ENCODE results near the gene RNF4. TPM values are rescaled to one million over a fixed set of nuclear protein-coding genes. Genes with fewer than 3 reads are reported as not detected.
"Not testable (repeated sequence)": the region's sequence is repeated elsewhere in the genome, so short reads cannot be mapped to it uniquely, and the experiment has no call there.

Gene RNF4
- total RNA-seq, 2 donors from 2014 or later = 112 to 136 TPM

- Mint-ChIP-seq H3K9me3 (no peaks in the 10 kb centered on the region), H3K27ac (peak overlapping the region; percentile 77 to 86), H3K27me3 (no peaks in the 10 kb centered on the region), H3K4me3 (peak overlapping the region; percentile 85), H3K4me1 (ENCODE audit: low read depth in 2 of 2) (peaks cover 12% of the 10 kb centered on the region in 2 donors), H3K36me3 (no peaks in the 10 kb centered on the region)
- no peak for ATAC-seq
- DNase-seq (ENCODE audit: low spot score) = no peak
Observed at GRCh38 chr4:2534904-2535375, 66.0 kb downstream of the RNF4 start.

- Mint-ChIP-seq H3K27ac (peak overlapping the region; percentile 77 to 86), H3K4me1 (ENCODE audit: low read depth in 2 of 2) (peaks cover 12% of the 10 kb centered on the region in 2 donors), H3K9me3 (no peaks in the 10 kb centered on the region), H3K27me3 (no peaks in the 10 kb centered on the region), H3K4me3 (peak overlapping the region; percentile 85), H3K36me3 (no peaks in the 10 kb centered on the region)
- DNase-seq (ENCODE audit: low spot score) (peak; percentile 72), ATAC-seq (peak in 1 of 2 donors; percentile 55)
Observed at GRCh38 chr4:2535376-2536192, 66.7 kb downstream of the RNF4 start.

- peak within 1 kb of the TSS; percentile 77 to 86 for H3K27ac Mint-ChIP-seq
- H3K36me3 Mint-ChIP-seq = no peaks in the 10 kb centered on the region
- peak within 1 kb of the TSS; percentile 88 for H3K4me3 Mint-ChIP-seq
- H3K27me3 Mint-ChIP-seq = no peaks in the 10 kb centered on the region
- H3K4me1 Mint-ChIP-seq (ENCODE audit: low read depth in 2 of 2) = peaks cover 12% of the 10 kb centered on the region in 2 donors
- ATAC-seq (peak; percentile 96 to 97), DNase-seq (ENCODE audit: low spot score) (peak; percentile 100)
- no peaks in the 10 kb centered on the region for H3K9me3 Mint-ChIP-seq
Observed at GRCh38 chr4:2536193-2537010, 67.5 kb downstream of the RNF4 start, which contains the start of gene FAM193A. TSS of gene FAM193A (plus strand) at chr4:2536647. CDS start at chr4:2536916, 269 bp downstream.

- Mint-ChIP-seq H3K36me3 (no peaks in the 10 kb centered on the region), H3K9me3 (no peaks in the 10 kb centered on the region), H3K27ac (peak overlapping the region; percentile 75 to 85), H3K27me3 (no peaks in the 10 kb centered on the region), H3K4me3 (peak overlapping the region; percentile 88), H3K4me1 (ENCODE audit: low read depth in 2 of 2) (peaks cover 12% of the 10 kb centered on the region in 2 donors)
- DNase-seq (ENCODE audit: low spot score) (peak; percentile 70), ATAC-seq (peak; percentile 32 to 34)
Observed at GRCh38 chr4:2537011-2537830, 68.3 kb downstream of the RNF4 start.

- H3K4me3 Mint-ChIP-seq; DNase-seq (ENCODE audit: low spot score); H3K9me3 Mint-ChIP-seq; H3K36me3 Mint-ChIP-seq; H3K27ac Mint-ChIP-seq; ATAC-seq; H3K27me3 Mint-ChIP-seq: not testable (repeated sequence)
- H3K4me1 Mint-ChIP-seq (ENCODE audit: low read depth in 2 of 2) = peaks cover 5 to 16% of the 10 kb centered on the region in 2 donors
Observed at GRCh38 chr4:2543580-2544191, 74.8 kb downstream of the RNF4 start.

GRCh38 chr4:2545321-2546013, 76.6 kb downstream of the RNF4 start:
- no peak for ATAC-seq
- Mint-ChIP-seq H3K27me3 (no peaks in the 10 kb centered on the region), H3K4me3 (no peak overlapping the region), H3K36me3 (no peaks in the 10 kb centered on the region), H3K27ac (no peak overlapping the region), H3K9me3 (no peaks in the 10 kb centered on the region), H3K4me1 (ENCODE audit: low read depth in 2 of 2) (peaks cover 5 to 13% of the 10 kb centered on the region in 2 donors)
- DNase-seq (ENCODE audit: low spot score) = no peak

- ATAC-seq = no peak
- Mint-ChIP-seq H3K4me3 (no peak overlapping the region), H3K9me3 (no peaks in the 10 kb centered on the region), H3K36me3 (no peaks in the 10 kb centered on the region), H3K27me3 (no peaks in the 10 kb centered on the region), H3K27ac (no peak overlapping the region), H3K4me1 (ENCODE audit: low read depth in 2 of 2) (peaks cover 10 to 13% of the 10 kb centered on the region in 2 donors)
- no peak for DNase-seq (ENCODE audit: low spot score)
Observed at GRCh38 chr4:2546286-2546823, 77.4 kb downstream of the RNF4 start.

- not testable (repeated sequence) for H3K9me3 Mint-ChIP-seq; ATAC-seq; H3K27ac Mint-ChIP-seq; DNase-seq (ENCODE audit: low spot score); H3K4me3 Mint-ChIP-seq; H3K36me3 Mint-ChIP-seq; H3K27me3 Mint-ChIP-seq
- H3K4me1 Mint-ChIP-seq (ENCODE audit: low read depth in 2 of 2) = peaks cover 12 to 13% of the 10 kb centered on the region in 2 donors
Observed at GRCh38 chr4:2546961-2547691, 78.2 kb downstream of the RNF4 start.

- no peak for DNase-seq (ENCODE audit: low spot score)
- Mint-ChIP-seq H3K27me3 (no peaks in the 10 kb centered on the region), H3K4me1 (ENCODE audit: low read depth in 2 of 2) (peaks cover 13% of the 10 kb centered on the region in 2 donors), H3K36me3 (no peaks in the 10 kb centered on the region), H3K9me3 (no peaks in the 10 kb centered on the region), H3K27ac (no peak overlapping the region), H3K4me3 (no peak overlapping the region)
- no peak for ATAC-seq
Observed at GRCh38 chr4:2551118-2551517, 82.2 kb downstream of the RNF4 start.

- H3K27ac Mint-ChIP-seq = no peak overlapping the region
- DNase-seq (ENCODE audit: low spot score) (no peak), ATAC-seq (no peak)
- no peaks in the 10 kb centered on the region for H3K36me3 Mint-ChIP-seq
- peaks cover 12 to 13% of the 10 kb centered on the region in 2 donors for H3K4me1 Mint-ChIP-seq (ENCODE audit: low read depth in 2 of 2)
- no peak overlapping the region for H3K4me3 Mint-ChIP-seq
- H3K9me3 Mint-ChIP-seq = no peaks in the 10 kb centered on the region
- no peaks in the 10 kb centered on the region for H3K27me3 Mint-ChIP-seq
Observed at GRCh38 chr4:2552806-2553205, 83.9 kb downstream of the RNF4 start.

GRCh38 chr4:2558301-2558700, 89.4 kb downstream of the RNF4 start:
- Mint-ChIP-seq H3K4me3 (no peak overlapping the region), H3K27me3 (no peaks in the 10 kb centered on the region), H3K27ac (no peak overlapping the region), H3K36me3 (no peaks in the 10 kb centered on the region), H3K4me1 (ENCODE audit: low read depth in 2 of 2) (peaks cover 18 to 31% of the 10 kb centered on the region in 2 donors), H3K9me3 (no peaks in the 10 kb centered on the region)
- no peak for DNase-seq (ENCODE audit: low spot score)
- no peak for ATAC-seq

GRCh38 chr4:2560167-2560566, 91.3 kb downstream of the RNF4 start:
- no peak overlapping the region for H3K27ac Mint-ChIP-seq

More at GRCh38 chr4:2560167-2560566, 91.3 kb downstream of the RNF4 start:
- ATAC-seq = no peak
- no peak for DNase-seq (ENCODE audit: low spot score)
- Mint-ChIP-seq H3K27me3 (no peaks in the 10 kb centered on the region), H3K36me3 (no peaks in the 10 kb centered on the region), H3K4me1 (ENCODE audit: low read depth in 2 of 2) (peaks cover 11 to 27% of the 10 kb centered on the region in 2 donors), H3K4me3 (no peak overlapping the region), H3K9me3 (no peaks in the 10 kb centered on the region)

All from natural killer cell treated with Interleukin-12 subunit alpha and Interleukin-12 subunit beta and Interleukin-15 and Interleukin-18, amount 100 ng/mL, for 72 hours (primary cell).